Endothelial cell of umbilical vein (primary cell): ENCODE results near the gene GTPBP2. TPM values are rescaled to one million over a fixed set of nuclear protein-coding genes. Genes with fewer than 3 reads are reported as not detected.

Experiments used
- BruUV-seq: library from RNA; stranded (reverse); fragments of 400-500 nt; replicated peaks from 2 replicates; lab custom pipeline; 2021; lab: Mats Ljungman, UMichigan
- CTCF ChIA-PET: fragments of 300-600, 350-600 bp; sonication (Branson Sonifier 250); formaldehyde crosslinking; loops from one replicate; lab custom pipeline; 2021; ENCODE audit warnings: antibody characterized with exemption, inconsistent platforms; lab: Charles Lee
- POLR2A ChIA-PET: fragments of 300-600, 350-600 bp; sonication (Branson Sonifier 250); formaldehyde crosslinking; loops from one replicate; lab custom pipeline; 2021; ENCODE audit warnings: antibody characterized with exemption, inconsistent platforms; lab: Charles Lee
- DNase-seq: peaks from one replicate; pipeline ENCODE4 v3.0.0-alpha.2; 2011; ENCODE audit warnings: low read depth, low spot score
- FAIRE-seq: peaks from 2 replicates; lab custom pipeline; 2011; peaks lifted over from hg19 to GRCh38; lab: Jason Lieb, UNC
- H2AFZ ChIP-seq: 2 replicates; pipeline ENCODE4 v1.6.0; 2012; ENCODE audit warnings: low read depth, low read length, control low read depth, inconsistent platforms
- H3K27ac ChIP-seq: 2 replicates; pipeline ENCODE4 v1.5.1; 2011; ENCODE audit warnings: low read depth, mild to moderate bottlenecking, control low read depth, low read length, moderate library complexity; ENCODE audit not compliant: insufficient read depth
- H3K27me3 ChIP-seq, 2 experiments: 2 replicates each; pipeline versions ENCODE4 v1.6.0 to v1.6.1; 2011; ENCODE audit warnings: low read length in 2 of 2, mixed read lengths in 1 of 2; ENCODE audit not compliant: control insufficient read depth in 2 of 2, insufficient read depth in 2 of 2
- H3K36me3 ChIP-seq, 2 experiments: 2 replicates in 1 of 2; 3 replicates in 1 of 2; pipeline ENCODE4 v1.5.1; 2011; ENCODE audit warnings: low read length in 2 of 2, mild to moderate bottlenecking in 1 of 2, moderate library complexity in 1 of 2; ENCODE audit not compliant: control insufficient read depth in 2 of 2, insufficient read depth in 2 of 2; ENCODE audit errors: extremely low read depth in 1 of 2
- H3K4me1 ChIP-seq: 3 replicates; pipeline ENCODE4 v1.5.1; 2011; ENCODE audit warnings: mild to moderate bottlenecking, low read length; ENCODE audit not compliant: control insufficient read depth, insufficient read depth; ENCODE audit errors: extremely low read depth
- H3K4me2 ChIP-seq: 2 replicates; pipeline ENCODE4 v1.6.1; 2011; ENCODE audit warnings: low read length, control low read depth, mixed read lengths; ENCODE audit not compliant: insufficient read depth
- H3K4me3 ChIP-seq, 3 experiments: fragments of 200-600 bp in 1 of 3; sonication (generic), shearing (Covaris generic) in 1 of 3; replicated peaks in 1 of 3; 2 replicates each; pipeline ENCODE4 v1.5.1; 2011 to 2016; ENCODE audit warnings: control low read depth in 3 of 3, low read length in 3 of 3, mild to moderate bottlenecking in 2 of 3, inconsistent platforms in 1 of 3, low read depth in 1 of 3, moderate library complexity in 1 of 3; ENCODE audit not compliant: insufficient read depth in 1 of 3
- H3K79me2 ChIP-seq: 2 replicates; pipeline ENCODE4 v1.6.0; 2012; ENCODE audit warnings: low read length, inconsistent platforms; ENCODE audit not compliant: control insufficient read depth, insufficient read depth
- H3K9ac ChIP-seq: replicated peaks from 2 replicates; pipeline ENCODE3; 2011; ENCODE audit warnings: low read length, control low read depth; ENCODE audit not compliant: insufficient read depth; ENCODE audit errors: extremely low read depth
- H3K9me1 ChIP-seq: replicated peaks from 3 replicates; pipeline ENCODE4 v1.6.0; 2011; ENCODE audit warnings: mild to moderate bottlenecking, low read length; ENCODE audit not compliant: control insufficient read depth, insufficient read depth; ENCODE audit errors: extremely low read depth
- H3K9me3 ChIP-seq: replicated peaks from 2 replicates; pipeline ENCODE4 v1.5.1; 2012; ENCODE audit warnings: low read length, inconsistent platforms; ENCODE audit not compliant: control insufficient read depth, insufficient read depth
- H4K20me1 ChIP-seq: replicated peaks from 2 replicates; pipeline ENCODE3; 2011; ENCODE audit warnings: mild to moderate bottlenecking, low read length; ENCODE audit not compliant: control insufficient read depth, insufficient read depth; ENCODE audit errors: extremely low read depth
- EZH2 ChIP-seq: IDR thresholded peaks from 2 replicates; pipeline ENCODE4 v1.6.1; 2012; ENCODE audit warnings: borderline replicate concordance, low read depth, mild to moderate bottlenecking, moderate library complexity, low read length, inconsistent platforms; ENCODE audit not compliant: severe bottlenecking
- FOS ChIP-seq: IDR thresholded peaks from 2 replicates; pipeline ENCODE4 v1.6.1; 2011; ENCODE audit warnings: mild to moderate bottlenecking, low read length, moderate library complexity, borderline replicate concordance; ENCODE audit not compliant: insufficient read depth
- GATA2 ChIP-seq: IDR thresholded peaks from 2 replicates; pipeline ENCODE4 v1.7.0; 2011; ENCODE audit warnings: low read depth, mild to moderate bottlenecking, moderate library complexity, mixed read lengths, low read length; ENCODE audit not compliant: insufficient read length, insufficient read depth
- JUN ChIP-seq: IDR thresholded peaks from 2 replicates; pipeline ENCODE4 v1.6.1; 2011; ENCODE audit warnings: borderline replicate concordance, low read depth; ENCODE audit not compliant: insufficient read length, insufficient read depth
- MAX ChIP-seq: IDR thresholded peaks from 2 replicates; pipeline ENCODE4 v1.6.1; 2011; ENCODE audit not compliant: insufficient read depth, insufficient read length
- MYC ChIP-seq: IDR thresholded peaks from one replicate; pipeline ENCODE4 v1.6.1; 2011; ENCODE audit warnings: mild to moderate bottlenecking, low read depth, low read length
- POLR2A ChIP-seq: IDR thresholded peaks from 2 replicates; pipeline ENCODE4 v1.6.1; 2012; ENCODE audit warnings: low read depth, mild to moderate bottlenecking, control low read depth, low read length
- POLR2AphosphoS5 ChIP-seq: IDR thresholded peaks from 2 replicates; pipeline ENCODE4 v1.6.1; 2012; ENCODE audit warnings: low read depth, mild to moderate bottlenecking, control low read depth, low read length, moderate library complexity; ENCODE audit not compliant: insufficient read depth
- dilution Hi-C: fragments of 300-500 bp; cut with MboI; formaldehyde crosslinking; loops from one replicate; pipeline ENCODE4 v1.15.0; 2019; ENCODE audit warnings: low sequenced_read_pairs; ENCODE audit not compliant: extremely low pct_ligation_motif_present
- intact Hi-C: fragments of 100-400 bp; cut with micrococcal nuclease; formaldehyde crosslinking; loops from one replicate; pipeline ENCODE4 v1.10.0; 2022
- polyA plus RNA-seq, 4 experiments: library from polyadenylated mRNA; depleted of rRNA in 3 of 4; stranded (reverse) in 3 of 4; unstranded in 1 of 4; fragments of >200 nt; gene quantifications; 2 replicates each; pipeline versions ENCODE4 v1.2.1 to v1.2.3, GENCODE V29; 2011 to 2012; ENCODE audit warnings: missing spikeins in 1 of 4
- total RNA-seq: library from RNA; stranded (reverse); gene quantifications from 2 replicates; pipeline ENCODE4 v1.2.3, GENCODE V29; 2021
- TF ChIP-seq, protein P1 (sequence below), 2 donors: IDR thresholded peaks; 1 replicate in 1 of 2; 2 replicates in 1 of 2; pipeline ENCODE4 v1.5.1; 2011; ENCODE audit warnings: low read length in 2 of 2, mild to moderate bottlenecking in 2 of 2, moderate library complexity in 2 of 2, control low read depth in 1 of 2, inconsistent platforms in 1 of 2, low read depth in 1 of 2; ENCODE audit not compliant: insufficient read depth in 1 of 2; ENCODE audit errors: extremely low read depth in 1 of 2

Gene GTPBP2
- total and polyA plus RNA-seq, 2 donors (not counting 3 experiments of a cell fraction or from before 2014, with no cell fraction given) = 87.1 to 112 TPM

- dilution Hi-C loops (no loop called here), intact Hi-C loops (loop anchor here (5.0 kb wide), 1 partner anchor 171 kb away; no protein-coding TSS in a partner anchor)
- DNase-seq = no peak
- Histone ChIP-seq H3K36me3 (peaks cover 0 to 2% of the 10 kb centered on the region in 2 experiments), H3K27me3 (no peaks in the 10 kb centered on the region), H3K9me3 (no peaks in the 10 kb centered on the region), H3K4me2 (no peak overlapping the region), H3K9me1 (no peaks in the 10 kb centered on the region), H3K79me2 (no peaks in the 10 kb centered on the region), H3K27ac (no peak overlapping the region), H3K4me1 (peaks cover 5% of the 10 kb centered on the region), H3K9ac (no peak overlapping the region), H2AFZ (no peak overlapping the region), H4K20me1 (no peaks in the 10 kb centered on the region), H3K4me3 (no peak overlapping the region)
- POLR2A ChIA-PET = no interaction called here
- TF ChIP-seq MAX = no peak
- TF ChIP-seq FOS = no peak
- TF ChIP-seq, protein P1, sequence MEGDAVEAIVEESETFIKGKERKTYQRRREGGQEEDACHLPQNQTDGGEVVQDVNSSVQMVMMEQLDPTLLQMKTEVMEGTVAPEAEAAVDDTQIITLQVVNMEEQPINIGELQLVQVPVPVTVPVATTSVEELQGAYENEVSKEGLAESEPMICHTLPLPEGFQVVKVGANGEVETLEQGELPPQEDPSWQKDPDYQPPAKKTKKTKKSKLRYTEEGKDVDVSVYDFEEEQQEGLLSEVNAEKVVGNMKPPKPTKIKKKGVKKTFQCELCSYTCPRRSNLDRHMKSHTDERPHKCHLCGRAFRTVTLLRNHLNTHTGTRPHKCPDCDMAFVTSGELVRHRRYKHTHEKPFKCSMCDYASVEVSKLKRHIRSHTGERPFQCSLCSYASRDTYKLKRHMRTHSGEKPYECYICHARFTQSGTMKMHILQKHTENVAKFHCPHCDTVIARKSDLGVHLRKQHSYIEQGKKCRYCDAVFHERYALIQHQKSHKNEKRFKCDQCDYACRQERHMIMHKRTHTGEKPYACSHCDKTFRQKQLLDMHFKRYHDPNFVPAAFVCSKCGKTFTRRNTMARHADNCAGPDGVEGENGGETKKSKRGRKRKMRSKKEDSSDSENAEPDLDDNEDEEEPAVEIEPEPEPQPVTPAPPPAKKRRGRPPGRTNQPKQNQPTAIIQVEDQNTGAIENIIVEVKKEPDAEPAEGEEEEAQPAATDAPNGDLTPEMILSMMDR (IDR thresholded peaks at IDR 0.05; ENCODE audit: extremely low read depth in 1 of 2, insufficient read depth in 1 of 2, low read depth in 1 of 2, low read length in 2 of 2) = no peak
- no peak for TF ChIP-seq POLR2AphosphoS5
- TF ChIP-seq JUN = no peak
- no peak for TF ChIP-seq POLR2A
- no peak for TF ChIP-seq MYC
- no peak for TF ChIP-seq EZH2
- no peak for TF ChIP-seq GATA2
- CTCF ChIA-PET = interaction anchor here (1.0 to 7.1 kb wide), 21 partner anchors 10 to 495 kb away, joined by 3 to 177 read pairs (median 11); partner anchors contain the start of genes MRPS18A, RSPH9 and VEGFA
- FAIRE-seq = no peak
- no TSS peak for BruUV-seq
Measured at GRCh38 chr6:43666196-43666920, 37.3 kb upstream of the GTPBP2 start.
